ENCODE results near the gene JADE3.

JADE3 gene

DNA sequence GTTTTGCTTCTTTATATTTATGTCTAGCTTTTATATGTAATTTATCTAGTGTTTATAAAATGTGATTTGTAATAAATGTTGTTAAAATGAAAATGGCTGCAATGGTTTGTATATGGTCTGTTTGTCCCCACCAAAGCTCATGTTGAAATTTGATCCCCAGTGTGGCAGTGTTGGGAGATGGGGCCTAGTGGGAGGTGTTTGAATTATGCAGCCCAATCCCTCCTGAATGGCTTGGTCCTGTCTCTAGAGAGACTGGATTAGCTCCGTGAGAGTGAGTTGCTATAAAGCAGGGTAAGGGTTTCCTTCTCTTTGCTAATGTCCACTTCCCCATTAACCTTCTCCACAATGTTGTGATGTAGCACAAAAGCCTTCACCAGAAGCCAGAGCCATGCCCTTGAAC lies 30.0 kb upstream of the JADE3 start:
- FAIRE-seq, result no peak
- no peak for DNase-seq (ENCODE audit: insufficient read length, low spot score)
- TF ChIP-seq, protein P1, sequence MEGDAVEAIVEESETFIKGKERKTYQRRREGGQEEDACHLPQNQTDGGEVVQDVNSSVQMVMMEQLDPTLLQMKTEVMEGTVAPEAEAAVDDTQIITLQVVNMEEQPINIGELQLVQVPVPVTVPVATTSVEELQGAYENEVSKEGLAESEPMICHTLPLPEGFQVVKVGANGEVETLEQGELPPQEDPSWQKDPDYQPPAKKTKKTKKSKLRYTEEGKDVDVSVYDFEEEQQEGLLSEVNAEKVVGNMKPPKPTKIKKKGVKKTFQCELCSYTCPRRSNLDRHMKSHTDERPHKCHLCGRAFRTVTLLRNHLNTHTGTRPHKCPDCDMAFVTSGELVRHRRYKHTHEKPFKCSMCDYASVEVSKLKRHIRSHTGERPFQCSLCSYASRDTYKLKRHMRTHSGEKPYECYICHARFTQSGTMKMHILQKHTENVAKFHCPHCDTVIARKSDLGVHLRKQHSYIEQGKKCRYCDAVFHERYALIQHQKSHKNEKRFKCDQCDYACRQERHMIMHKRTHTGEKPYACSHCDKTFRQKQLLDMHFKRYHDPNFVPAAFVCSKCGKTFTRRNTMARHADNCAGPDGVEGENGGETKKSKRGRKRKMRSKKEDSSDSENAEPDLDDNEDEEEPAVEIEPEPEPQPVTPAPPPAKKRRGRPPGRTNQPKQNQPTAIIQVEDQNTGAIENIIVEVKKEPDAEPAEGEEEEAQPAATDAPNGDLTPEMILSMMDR (IDR thresholded peaks at IDR 0.05; ENCODE audit: insufficient read depth, missing control alignments), result no peak

DNA sequence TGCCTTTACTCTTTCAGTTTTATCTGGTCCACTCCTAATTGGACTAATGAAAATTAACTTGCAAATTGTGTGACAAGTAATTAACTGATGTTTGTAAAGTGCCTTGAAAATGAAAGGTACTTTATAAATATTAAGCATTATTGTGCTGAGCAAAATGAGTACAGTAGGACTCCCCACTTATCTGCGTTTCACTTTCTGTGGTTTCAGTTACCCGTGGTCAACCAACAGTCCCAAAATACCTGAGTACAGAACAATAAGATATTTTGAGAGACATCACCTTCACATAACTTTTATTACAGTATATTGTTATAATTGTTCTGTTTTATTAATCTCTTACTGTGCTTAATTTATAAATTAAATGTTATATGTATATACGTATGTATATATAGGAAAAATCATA lies 27.4 kb upstream of the JADE3 start:
- DNase-seq (ENCODE audit: insufficient read length, low spot score) (no peak), FAIRE-seq (no peak)
- TF ChIP-seq, protein P1 (IDR thresholded peaks at IDR 0.05; ENCODE audit: insufficient read depth, missing control alignments), result no peak

GRCh38 chrX:46898207-46898606 lies 14.0 kb upstream of the JADE3 start:
- no peak for FAIRE-seq
- TF ChIP-seq, protein P1 (IDR thresholded peaks at IDR 0.05; ENCODE audit: insufficient read depth, missing control alignments), result no peak
- DNase-seq (ENCODE audit: insufficient read length, low spot score), result no peak

DNA sequence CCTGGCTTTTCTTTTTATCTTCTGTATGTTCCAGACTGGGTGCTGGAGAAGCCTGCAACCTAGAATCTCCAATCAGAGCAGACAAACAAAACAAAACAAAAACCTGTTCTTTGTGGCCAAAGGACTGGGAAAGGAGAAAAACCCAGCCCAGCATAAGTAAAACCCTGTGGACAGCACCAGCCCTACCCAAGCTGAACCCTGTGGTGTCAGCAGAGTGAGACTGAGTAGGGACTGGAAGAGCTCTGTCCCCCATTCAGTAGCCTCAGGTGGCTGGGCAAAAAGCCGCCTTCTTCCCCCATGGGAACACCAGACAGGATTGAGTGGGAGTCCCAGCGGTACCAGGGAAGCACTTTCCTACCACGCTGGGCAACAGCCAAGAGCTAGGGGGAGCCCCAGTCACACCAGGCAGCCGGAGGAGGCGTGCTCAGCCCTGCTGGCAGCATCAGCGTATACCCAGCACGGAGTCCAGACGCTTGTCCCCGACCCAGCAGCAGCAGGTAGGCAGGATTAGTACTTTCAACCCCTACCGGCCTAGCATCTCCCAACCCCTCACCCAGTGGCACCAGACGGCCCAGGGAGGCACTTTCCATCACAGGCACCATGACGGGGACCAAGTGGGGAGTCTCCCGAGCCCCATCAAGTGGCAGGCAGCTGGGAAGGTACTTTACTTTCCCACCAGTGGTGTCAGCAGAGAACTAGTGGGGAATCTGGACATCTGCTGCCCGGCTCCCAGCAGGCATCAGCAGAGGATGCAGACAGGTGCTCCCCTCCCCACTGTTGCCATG lies 8.6 kb upstream of the JADE3 start:
- TF ChIP-seq, protein P1 (IDR thresholded peaks at IDR 0.05; ENCODE audit: insufficient read depth, missing control alignments), result peak; percentile 49
- no peak for FAIRE-seq
- peak; percentile 28 for DNase-seq (ENCODE audit: insufficient read length, low spot score)

- no peak for DNase-seq (ENCODE audit: insufficient read length, low spot score)
- no peak for FAIRE-seq
- TF ChIP-seq, protein P1 (IDR thresholded peaks at IDR 0.05; ENCODE audit: insufficient read depth, missing control alignments), result no peak
Measured at GRCh38 chrX:46904626-46905025, 7.6 kb upstream of the JADE3 start.

GRCh38 chrX:46910415-46910814 lies 1.8 kb upstream of the JADE3 start:
- no peak for DNase-seq (ENCODE audit: insufficient read length, low spot score)
- TF ChIP-seq, protein P1 (IDR thresholded peaks at IDR 0.05; ENCODE audit: insufficient read depth, missing control alignments), result no peak

More at GRCh38 chrX:46910415-46910814, 1.8 kb upstream of the JADE3 start:
- no peak for FAIRE-seq
